Pancreas (tissue), 10 donors: ENCODE measurements around the gene KIF5C. TPM values are rescaled to one million over a fixed set of nuclear protein-coding genes. Genes with fewer than 3 reads are reported as not detected.

Experiments
- ATAC-seq, 4 donors: fragments of 200-7000 bp; cut with Tn5 transposase; one replicate each; pipeline versions ENCODE4 v1.8.0 to v1.9.1; 2020; ENCODE audit warnings: mild to moderate bottlenecking in 4 of 4, moderate library complexity in 4 of 4
- DNase-seq, 6 donors: peaks; one replicate each; pipeline ENCODE4 v3.0.0-alpha.2; 2020
- FAIRE-seq: peaks from 2 replicates; lab custom pipeline; 2012; peaks lifted over from hg19 to GRCh38; lab: Jason Lieb, UNC
- H3K27ac ChIP-seq, 4 donors: fragments of 200-600 bp; sonication (generic); 1 replicate in 3 of 4; 2 replicates in 1 of 4; pipeline versions ENCODE4 v1.5.0 to v1.8.0; 2020
- H3K27me3 ChIP-seq, 4 donors: fragments of 200-600 bp; one replicate each; pipeline ENCODE4 v1.8.0; 2021
- H3K36me3 ChIP-seq, 3 donors: fragments of 200-600 bp; sonication (generic) in 1 of 3; one replicate each; pipeline versions ENCODE4 v1.5.0 to v1.8.0; 2020 to 2021
- H3K4me1 ChIP-seq, 3 donors: fragments of 200-600 bp; one replicate each; pipeline ENCODE4 v1.8.0; 2021
- H3K4me3 ChIP-seq, 4 donors: fragments of 200-600 bp; sonication (generic) in 2 of 4; one replicate each; pipeline versions ENCODE4 v1.5.0 to v1.8.0; 2020 to 2021
- H3K9me3 ChIP-seq, 4 donors: fragments of 200-600 bp; one replicate each; pipeline ENCODE4 v1.8.0; 2021
- CTCF ChIP-seq, 4 donors: fragments of 200-600 bp; sonication (generic) in 3 of 4; IDR thresholded peaks; one replicate each; pipeline versions ENCODE4 v1.5.0 to v1.8.0; 2021; ENCODE audit warnings: antibody characterized with exemption in 4 of 4
- whole genome bisulfite sequencing, 2 donors: extraction: QIAGEN DNeasy Blood & Tissue Kit; methylation state at CpG; one replicate each; pipeline ENCODE4 v1.1.7; 2013; 5-methylcytosine and 5-hydroxymethylcytosine counted together
- intact Hi-C, 3 donors: fragments of 100-400 bp; cut with DNase I; formaldehyde crosslinking; loops; one replicate each; pipeline versions ENCODE4 v1.11.1 to v1.14.2; 2022
- polyA plus RNA-seq, 2 donors: library from polyadenylated mRNA; stranded (reverse); fragments of 200-250 nt; gene quantifications; one replicate each; pipeline ENCODE4 v1.2.3, GENCODE V29; 2013
- total RNA-seq, 6 donors: library from RNA; stranded (reverse); fragmentation: NEBNext Ultra II Directional in 4 of 6; extraction: Animal tissue kit (Norgen Biotek cat#: 25700) in 4 of 6; gene quantifications; one replicate each; pipeline versions ENCODE4 v1.2.1 to v1.2.4, GENCODE V29; 2021 to 2023
- donor health status: healthy with polysubstance abuse.
- donor health status: DM: no; HTN: no; CAD: no; lungs with moderate emphysema.
- donor health status: DM: no; HTN: no; CAD: no.
- donor health status: control.
- donor health status: control.
- donor health status: Bipolar disorder and iron deficiency.
- donor health status: DM: yes; HTN: yes; CAD: no.
- donor health status: DM: no; HTN: no; CAD: no.
- donor health status: DM: no; HTN: no; CAD: no.
- donor health status: DM: yes; HTN: yes; CAD: no.

The KIF5C gene
- total and polyA plus RNA-seq, 8 donors = 0.88 to 10.2 (median 2.8) TPM

DNA sequence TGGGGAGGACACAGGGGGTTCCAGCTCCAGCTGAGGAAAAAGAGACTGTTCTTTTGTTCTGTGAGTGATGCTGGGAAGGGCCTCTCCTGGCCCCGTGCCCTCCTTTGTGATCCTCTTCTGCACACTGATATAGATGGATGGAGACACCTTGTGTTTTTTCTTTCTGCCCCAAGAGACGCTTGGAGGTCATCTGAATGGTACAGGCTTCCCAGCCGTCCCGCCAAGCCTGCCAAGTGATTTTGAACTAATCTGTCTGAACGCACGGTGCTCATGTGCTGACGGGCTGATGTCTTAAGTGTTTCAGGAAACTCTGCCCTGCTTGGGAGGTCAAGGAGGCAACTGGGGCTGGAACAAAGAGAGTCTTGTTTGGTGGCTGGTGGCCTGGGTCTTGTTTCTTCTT is 57.5 kb downstream of the KIF5C start:
- no peaks in the 10 kb centered on the region for H3K27me3 ChIP-seq
- no peaks in the 10 kb centered on the region for H3K36me3 ChIP-seq
- H3K9me3 ChIP-seq = no peaks in the 10 kb centered on the region
- intact Hi-C loops = no loop called here
- H3K27ac ChIP-seq = no peak overlapping the region
- H3K4me3 ChIP-seq = no peak overlapping the region
- FAIRE-seq (no peak), DNase-seq (no peak), ATAC-seq (no peak)
- H3K4me1 ChIP-seq = peaks cover 0 to 4% (median 0%) of the 10 kb centered on the region in 3 donors
- TF ChIP-seq CTCF (IDR thresholded peaks at IDR 0.05) = no peak
- 56 to 64% methylated on average over 7 of the region's 7 CpGs for WGBS, 2 donors

- no peak for TF ChIP-seq CTCF (IDR thresholded peaks at IDR 0.05)
- no peaks in the 10 kb centered on the region for H3K27me3 ChIP-seq
- no peaks in the 10 kb centered on the region for H3K9me3 ChIP-seq
- intact Hi-C loops = no loop called here
- no peaks in the 10 kb centered on the region for H3K36me3 ChIP-seq
- no peak overlapping the region for H3K4me3 ChIP-seq
- no peak for ATAC-seq
- no peak for DNase-seq
- peaks cover 0 to 4% (median 0%) of the 10 kb centered on the region in 3 donors for H3K4me1 ChIP-seq
- no peak overlapping the region for H3K27ac ChIP-seq
- WGBS, 2 donors = 74 to 92% methylated on average over 7 of the region's 7 CpGs
- FAIRE-seq = no peak
Observed at GRCh38 chr2:148933456-148933855, 58.4 kb downstream of the KIF5C start.

GRCh38 chr2:148935791-148936190 is 60.8 kb downstream of the KIF5C start:
- no peak for FAIRE-seq

GRCh38 chr2:148936857-148937450 is 61.9 kb downstream of the KIF5C start:
- no peak for ATAC-seq
- H3K36me3 ChIP-seq = no peaks in the 10 kb centered on the region
- FAIRE-seq = no peak
- H3K27ac ChIP-seq = no peak overlapping the region
- no peak overlapping the region for H3K4me3 ChIP-seq
- intact Hi-C loops = no loop called here
- 57 to 71% methylated on average over 8 of the region's 8 CpGs for WGBS, 2 donors
- TF ChIP-seq CTCF (IDR thresholded peaks at IDR 0.05) = no peak
- H3K27me3 ChIP-seq = no peaks in the 10 kb centered on the region
- no peaks in the 10 kb centered on the region for H3K9me3 ChIP-seq
- no peaks in the 10 kb centered on the region for H3K4me1 ChIP-seq
- DNase-seq = no peak

More at GRCh38 chr2:148935791-148936190, 60.8 kb downstream of the KIF5C start:
- no peaks in the 10 kb centered on the region for H3K27me3 ChIP-seq
- DNase-seq (no peak), ATAC-seq (no peak)
- H3K4me3 ChIP-seq = no peak overlapping the region
- no peaks in the 10 kb centered on the region for H3K4me1 ChIP-seq
- TF ChIP-seq CTCF (IDR thresholded peaks at IDR 0.05) = no peak
- H3K27ac ChIP-seq = no peak overlapping the region
- no peaks in the 10 kb centered on the region for H3K9me3 ChIP-seq
- intact Hi-C loops = no loop called here
- no peaks in the 10 kb centered on the region for H3K36me3 ChIP-seq
- 70 to 78% methylated on average over 5 of the region's 5 CpGs for WGBS, 2 donors

DNA sequence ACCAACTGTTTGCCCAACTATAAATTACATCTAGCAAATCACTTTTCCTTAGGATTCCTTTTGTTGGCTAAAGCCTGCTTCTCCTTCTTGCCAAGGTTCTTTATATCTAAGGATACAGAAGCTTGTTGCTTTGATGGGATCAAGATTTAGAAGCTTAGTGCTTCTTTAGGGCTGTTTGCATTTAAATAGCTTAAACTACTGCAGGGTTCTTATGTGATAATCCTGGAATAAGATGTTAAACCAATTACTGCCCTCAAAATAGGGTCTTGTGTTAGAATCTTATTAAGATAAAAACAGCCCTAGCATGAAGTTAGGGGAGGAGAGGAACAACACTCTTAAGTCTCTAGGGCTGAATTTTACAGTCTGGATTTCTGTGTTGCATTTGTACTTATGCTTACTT is 64.2 kb downstream of the KIF5C start:
- intact Hi-C loops = no loop called here
- TF ChIP-seq CTCF (IDR thresholded peaks at IDR 0.05) = no peak
- Histone ChIP-seq H3K36me3 (no peaks in the 10 kb centered on the region), H3K9me3 (no peaks in the 10 kb centered on the region), H3K4me3 (no peak overlapping the region), H3K27me3 (no peaks in the 10 kb centered on the region), H3K4me1 (no peaks in the 10 kb centered on the region), H3K27ac (no peak overlapping the region)
- FAIRE-seq = no peak
- no peak for DNase-seq
- no peak for ATAC-seq
